HG03095 (cell line): ENCODE data around the gene GLT8D2.
A peak's percentile ranks its signal among the peaks of the same experiment; 100 is the strongest.

ENCODE experiments used
- ATAC-seq: cut with Tn5 transposase; IDR thresholded peaks from one replicate; pipeline ENCODE4 v1.9.1; 2021; ENCODE audit warnings: moderate library complexity; ENCODE audit not compliant: unreplicated experiment

GLT8D2 gene

GRCh38 chr12:104003596-104003995 is 46.4 kb downstream of the GLT8D2 start:
- no peak for ATAC-seq

- ATAC-seq: no peak
These were observed 47.3 kb downstream of the GLT8D2 start for GRCh38 chr12:104002686-104003085.

- ATAC-seq: no peak
These were observed 49.1 kb downstream of the GLT8D2 start for GRCh38 chr12:104000807-104001434.

GRCh38 chr12:103998976-103999375 is 51.0 kb downstream of the GLT8D2 start:
- no peak for ATAC-seq

DNA sequence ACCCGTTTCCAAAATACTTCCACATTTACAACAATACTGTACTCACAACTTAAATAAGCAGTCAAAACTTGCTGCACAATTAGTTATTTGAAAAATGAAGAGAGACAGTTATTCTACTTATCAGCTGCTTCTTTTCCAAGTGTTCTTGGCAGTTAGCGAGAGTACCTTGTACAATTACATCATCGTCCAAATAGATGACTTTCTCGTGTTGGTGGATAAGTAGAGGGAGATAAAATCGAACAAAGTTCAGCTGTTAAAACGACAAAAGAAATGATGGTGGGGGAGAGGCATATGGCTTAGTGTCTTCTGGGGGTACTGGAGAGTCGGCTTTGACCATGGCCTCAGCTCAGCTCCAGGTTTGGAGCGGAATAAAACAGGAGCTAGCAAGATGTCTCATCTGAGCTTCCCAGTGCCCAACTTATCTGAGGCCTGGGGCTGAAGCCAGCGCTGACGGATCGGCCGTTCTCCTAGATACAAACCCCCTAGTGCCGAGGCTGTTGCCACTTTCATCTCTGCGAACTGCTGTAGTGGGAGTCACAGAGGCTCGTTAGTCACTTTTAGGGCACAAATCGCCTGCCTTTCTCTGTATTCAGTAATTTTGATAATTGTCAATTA is 52.6 kb downstream of the GLT8D2 start:
- no peak for ATAC-seq

DNA sequence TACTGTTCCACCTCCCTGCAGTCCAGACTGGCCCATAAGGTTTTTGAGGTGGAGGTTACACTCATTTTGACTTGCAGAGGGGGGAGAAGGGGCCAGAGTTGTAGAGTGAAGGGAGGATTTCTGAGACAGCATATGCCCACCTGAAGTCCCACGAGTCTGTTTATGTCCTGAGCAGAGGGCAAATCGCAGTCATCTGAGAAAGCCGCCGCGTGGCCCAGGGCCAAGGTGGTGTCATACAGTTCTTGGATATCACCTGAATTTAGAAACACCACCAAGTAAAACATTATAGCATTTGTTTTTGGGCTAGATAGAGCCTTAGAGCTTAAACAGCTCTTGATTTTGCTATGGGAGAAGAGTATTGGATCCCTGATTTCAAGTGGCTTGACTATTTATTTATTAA is 53.4 kb downstream of the GLT8D2 start:
- ATAC-seq: no peak

GRCh38 chr12:103994235-103994634 is 55.8 kb downstream of the GLT8D2 start:
- no peak for ATAC-seq

DNA sequence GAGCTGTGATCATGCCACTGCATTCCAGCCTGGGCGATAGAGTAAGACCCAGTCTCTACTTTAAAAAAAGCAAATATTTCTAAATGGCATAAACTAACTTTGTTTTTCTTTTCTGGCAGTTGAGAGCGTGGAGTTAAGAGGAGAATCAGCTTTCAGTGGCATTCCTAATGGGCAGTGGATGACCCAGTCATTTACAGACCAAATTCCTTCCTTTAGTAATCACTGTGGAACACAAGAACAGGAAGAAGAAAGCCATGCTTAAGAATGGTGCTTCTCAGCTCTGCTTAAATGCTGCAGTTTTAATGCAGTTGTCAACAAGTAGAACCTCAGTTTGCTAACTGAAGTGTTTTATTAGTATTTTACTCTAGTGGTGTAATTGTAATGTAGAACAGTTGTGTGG is 63.2 kb downstream of the GLT8D2 start:
- ATAC-seq: no peak

- no peak for ATAC-seq
These were observed 71.5 kb downstream of the GLT8D2 start for GRCh38 chr12:103978384-103978982.

GRCh38 chr12:103975368-103975767 is 74.6 kb downstream of the GLT8D2 start:
- no peak for ATAC-seq

DNA sequence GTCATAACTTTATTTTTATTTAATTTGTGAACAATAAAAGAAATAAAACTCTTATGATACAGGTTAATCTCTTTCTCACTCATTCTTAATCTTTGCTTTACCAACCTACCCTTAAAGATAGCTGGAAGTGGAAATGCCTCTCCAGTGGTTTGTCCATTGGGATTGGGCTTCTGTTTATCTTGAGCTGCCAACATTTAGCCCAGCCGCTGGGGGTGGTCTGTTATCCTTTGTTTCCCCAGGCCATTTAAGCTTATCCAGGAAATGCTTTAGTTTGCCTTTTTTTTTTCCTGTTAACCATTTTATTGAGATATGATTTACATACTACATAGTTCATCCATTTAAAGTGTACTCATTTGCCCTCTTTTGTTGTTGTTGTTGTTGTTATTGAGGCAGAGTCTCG is 76.1 kb downstream of the GLT8D2 start:
- no peak for ATAC-seq

DNA sequence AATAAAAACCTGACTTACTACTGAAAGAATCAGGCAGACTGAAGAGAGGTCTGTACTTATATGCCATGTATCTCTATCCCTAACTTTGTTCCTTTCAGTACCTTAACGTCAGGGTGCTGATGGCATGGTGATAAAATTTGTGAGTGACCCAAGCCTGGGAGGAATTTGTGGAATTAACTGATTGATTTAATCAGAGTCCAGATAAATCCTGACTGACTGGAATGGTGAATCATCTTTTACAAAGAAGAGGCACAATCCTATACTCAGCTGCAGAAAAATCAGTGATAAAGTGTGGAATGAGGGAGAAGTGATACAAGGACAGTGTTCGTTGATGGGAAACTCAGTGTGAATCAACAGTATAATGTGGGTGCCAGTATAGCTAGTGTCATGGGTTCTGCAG is 80.6 kb downstream of the GLT8D2 start:
- ATAC-seq: no peak

DNA sequence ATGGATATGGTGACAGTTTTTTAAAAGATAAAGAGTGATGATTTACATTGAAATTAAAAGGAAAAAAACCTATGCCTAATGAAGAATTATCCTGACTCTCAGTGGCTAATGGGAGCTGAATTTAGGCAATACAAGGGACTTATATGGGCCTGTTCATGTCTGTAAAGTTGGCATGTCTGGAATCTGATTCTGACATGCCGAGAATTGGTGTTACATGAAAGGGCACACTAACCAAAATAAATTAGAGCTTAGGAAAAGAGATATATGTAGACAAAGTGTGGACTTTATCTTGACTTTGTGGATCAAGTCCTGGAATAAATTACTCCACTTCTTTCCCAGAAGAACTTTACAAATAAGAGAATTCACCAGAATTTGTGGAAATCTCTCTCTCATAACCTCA is 83.3 kb downstream of the GLT8D2 start:
- ATAC-seq: no peak

- peak; percentile 94 for ATAC-seq
These were observed 84.1 kb downstream of the GLT8D2 start, which contains the start of gene TDG for GRCh38 chr12:103965590-103966504. Gene TDG (plus strand): TSS chr12:103965872. CDS start chr12:103966038, 166 bp downstream.

GRCh38 chr12:103965255-103965589 is 84.8 kb downstream of the GLT8D2 start:
- ATAC-seq: no peak

GRCh38 chr12:103964805-103965204 is 85.2 kb downstream of the GLT8D2 start:
- no peak for ATAC-seq

DNA sequence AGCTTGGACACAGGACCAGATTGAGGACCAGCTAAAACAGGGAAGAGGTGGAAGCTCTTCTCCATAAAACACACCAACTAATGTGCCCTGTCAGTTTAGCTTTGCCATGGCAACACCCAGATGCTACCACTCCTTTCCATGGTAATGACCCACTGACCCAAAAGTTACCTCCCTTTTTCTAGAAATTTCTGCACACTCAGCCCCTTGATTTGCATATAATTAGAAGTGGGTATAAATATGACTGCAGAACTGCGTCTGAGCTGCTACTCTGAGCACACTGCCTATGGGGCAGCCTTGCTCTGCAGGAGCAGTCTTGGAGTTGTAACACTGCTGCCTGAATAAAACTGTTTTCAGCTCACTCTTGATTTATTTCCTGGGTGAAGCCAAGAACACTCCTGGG is 87.5 kb downstream of the GLT8D2 start:
- no peak for ATAC-seq

GRCh38 chr12:103960616-103961227 is 89.3 kb downstream of the GLT8D2 start:
- ATAC-seq: no peak

- no peak for ATAC-seq
These were observed 91.4 kb downstream of the GLT8D2 start for GRCh38 chr12:103958621-103959020.

GRCh38 chr12:103957865-103958388 is 92.1 kb downstream of the GLT8D2 start:
- no peak for ATAC-seq

GRCh38 chr12:103956509-103957027 is 93.4 kb downstream of the GLT8D2 start:
- ATAC-seq: peak; percentile 13
